ENCODE results near the gene GOLM1. TPM values are rescaled to one million over a fixed set of nuclear protein-coding genes. Genes with fewer than 3 reads are reported as not detected.

GOLM1 gene
- polyA plus RNA-seq, 3 donors: 157 to 166 (median 160) TPM

DNA sequence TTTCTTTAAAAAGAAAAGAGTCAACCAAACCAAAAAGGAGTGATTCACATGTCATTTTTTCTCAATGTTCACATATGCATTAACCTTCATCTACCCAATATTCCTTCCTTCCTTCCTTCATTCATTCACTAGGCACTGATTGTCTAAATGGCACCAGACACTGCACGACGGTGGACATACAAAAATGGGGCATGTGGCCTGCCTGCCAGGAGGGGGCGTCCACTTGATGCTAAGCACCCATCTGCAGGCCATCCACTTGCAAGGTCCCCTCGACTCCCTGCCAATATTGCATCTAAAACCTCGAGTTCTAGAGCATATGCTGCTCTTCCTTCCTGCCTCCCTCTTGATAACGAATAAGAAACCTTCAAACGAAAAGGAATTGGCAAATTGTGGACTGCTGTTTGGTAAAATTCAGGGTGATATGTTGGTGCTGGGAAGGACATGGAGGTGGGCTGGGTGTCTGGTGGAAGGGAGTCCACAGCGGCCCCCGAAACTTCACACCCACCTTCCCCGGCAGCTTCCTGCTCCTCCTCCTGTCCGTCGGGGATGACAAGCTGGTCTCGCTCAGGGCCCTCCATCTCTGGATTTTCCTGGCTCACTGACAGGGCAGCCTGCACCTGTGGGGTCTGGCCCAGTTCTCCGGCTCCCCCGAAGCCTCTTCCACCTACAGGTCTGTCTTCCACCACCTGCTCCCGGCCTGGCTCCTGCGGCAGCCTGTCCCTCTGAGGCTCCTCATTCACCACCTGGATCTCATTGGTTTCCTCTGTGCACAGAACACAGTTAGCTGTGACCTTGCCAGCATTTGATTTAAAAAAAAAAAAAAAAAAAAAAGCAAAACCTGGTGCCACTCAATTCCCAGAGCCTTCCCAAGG lies 64.3 kb downstream of the GOLM1 start:
- no peak for DNase-seq (ENCODE audit: extremely low read depth in 1 of 11, low read depth in 9 of 11, low spot score in 4 of 11)

DNA sequence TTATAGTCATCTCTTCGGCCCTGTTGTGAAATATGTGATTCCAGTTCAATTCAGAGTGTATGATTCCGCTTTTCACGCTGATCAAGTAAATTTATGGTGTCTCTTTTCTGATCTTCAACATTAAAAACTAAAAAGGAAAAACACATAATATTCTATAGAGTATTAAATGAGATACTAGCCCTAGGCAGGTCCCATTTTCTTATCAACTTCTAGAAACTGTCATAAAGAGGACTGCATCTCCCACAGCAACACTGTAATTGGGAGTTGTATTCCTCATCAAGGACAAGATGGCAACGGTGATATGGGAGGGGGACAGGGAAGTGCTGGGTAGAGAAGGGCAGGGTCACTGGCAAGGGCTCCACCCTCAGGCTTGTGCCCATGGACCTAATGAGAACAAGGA lies 71.6 kb downstream of the GOLM1 start:
- no peak for DNase-seq (ENCODE audit: extremely low read depth in 1 of 11, low read depth in 9 of 11, low spot score in 4 of 11)

DNA sequence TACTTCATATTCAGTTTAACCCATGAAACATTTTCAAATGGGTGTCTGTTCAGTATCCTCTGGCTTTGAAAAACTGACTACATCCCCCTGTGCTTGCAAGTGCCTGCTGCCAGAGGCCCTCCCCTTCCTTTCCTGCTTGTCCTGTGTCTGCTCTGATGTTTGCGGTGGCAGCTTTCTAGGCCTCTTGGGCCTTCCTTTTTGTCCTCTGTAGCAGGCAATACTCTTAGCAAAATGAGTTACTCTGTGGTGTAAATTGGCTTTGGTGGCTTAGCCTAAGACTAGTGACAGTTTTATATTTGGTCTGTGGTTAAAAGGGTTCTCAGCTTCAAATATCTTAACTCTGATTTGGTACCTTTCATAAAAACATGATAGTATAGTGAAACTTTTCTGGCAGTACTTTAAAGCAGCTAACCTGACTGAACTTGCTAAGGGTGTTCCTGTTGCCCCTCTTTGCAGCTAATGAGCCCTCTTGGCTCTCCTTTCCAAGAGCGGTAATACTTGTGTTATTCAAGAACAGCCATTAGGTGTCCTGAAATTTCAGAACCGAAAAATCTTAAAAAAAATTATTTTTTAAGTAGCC lies 76.6 kb downstream of the GOLM1 start:
- DNase-seq (ENCODE audit: extremely low read depth in 1 of 11, low read depth in 9 of 11, low spot score in 4 of 11): no peak

DNA sequence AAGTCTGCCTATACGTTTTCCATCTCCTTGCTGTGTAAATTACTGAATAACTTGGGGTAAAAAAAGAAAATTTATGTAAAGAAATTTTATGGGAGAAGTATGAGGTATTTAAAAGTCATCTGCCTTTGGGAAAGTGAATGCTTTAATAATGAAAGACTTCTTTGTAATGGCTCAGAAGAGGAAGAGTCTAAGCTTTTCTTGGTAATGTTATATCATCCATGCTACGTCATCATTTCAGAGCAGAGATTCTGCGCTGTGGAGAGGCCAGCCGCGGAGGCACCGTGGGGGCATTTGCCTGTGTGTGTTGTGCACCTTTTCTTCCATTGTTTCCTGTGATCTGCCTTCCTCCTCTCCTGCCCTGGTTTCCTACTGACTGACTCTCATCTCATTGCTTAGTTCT lies 78.2 kb downstream of the GOLM1 start:
- no peak for DNase-seq (ENCODE audit: extremely low read depth in 1 of 11, low read depth in 9 of 11, low spot score in 4 of 11)

DNA sequence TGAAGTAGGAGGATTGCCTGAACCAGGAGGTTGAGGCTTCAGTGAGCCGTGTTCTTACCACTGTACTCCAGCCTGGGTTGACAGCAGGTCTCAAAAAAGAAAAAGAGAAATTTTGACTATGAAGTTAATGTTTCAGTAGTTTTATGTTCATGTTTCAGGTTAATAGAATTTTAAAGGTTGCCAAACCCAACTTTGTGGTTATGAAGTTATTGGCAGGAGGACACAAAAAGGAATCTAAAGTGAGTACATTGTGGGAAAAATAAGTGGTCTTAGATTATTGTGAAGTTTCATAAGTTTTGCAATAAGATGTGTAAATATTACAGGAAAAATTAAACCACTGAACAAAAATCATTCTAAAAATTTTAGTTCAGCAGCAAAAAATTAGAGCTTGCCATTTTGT lies 78.6 kb downstream of the GOLM1 start:
- no peak for DNase-seq (ENCODE audit: extremely low read depth in 1 of 11, low read depth in 9 of 11, low spot score in 4 of 11)

DNA sequence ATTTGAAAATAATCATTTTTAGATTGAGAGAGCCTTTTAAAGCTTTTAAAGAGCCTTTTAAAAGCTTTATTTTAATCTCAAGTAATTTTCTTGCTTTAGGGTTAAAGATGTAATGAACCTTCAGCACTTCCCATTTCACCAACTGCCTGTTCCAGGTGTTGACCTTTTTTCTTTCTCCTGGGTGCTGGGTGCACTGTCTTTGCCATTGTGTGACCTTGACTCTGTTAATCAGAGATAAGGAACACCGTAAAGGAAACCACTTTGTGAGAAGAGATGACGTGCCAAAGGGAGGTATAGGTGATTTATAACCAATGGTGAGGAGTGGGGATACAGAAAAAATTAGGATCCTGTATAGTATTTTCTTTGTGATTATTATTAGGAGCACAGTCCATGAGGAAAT lies 90.2 kb downstream of the GOLM1 start:
- DNase-seq (ENCODE audit: extremely low read depth in 1 of 11, low read depth in 9 of 11, low spot score in 4 of 11): no peak

DNA sequence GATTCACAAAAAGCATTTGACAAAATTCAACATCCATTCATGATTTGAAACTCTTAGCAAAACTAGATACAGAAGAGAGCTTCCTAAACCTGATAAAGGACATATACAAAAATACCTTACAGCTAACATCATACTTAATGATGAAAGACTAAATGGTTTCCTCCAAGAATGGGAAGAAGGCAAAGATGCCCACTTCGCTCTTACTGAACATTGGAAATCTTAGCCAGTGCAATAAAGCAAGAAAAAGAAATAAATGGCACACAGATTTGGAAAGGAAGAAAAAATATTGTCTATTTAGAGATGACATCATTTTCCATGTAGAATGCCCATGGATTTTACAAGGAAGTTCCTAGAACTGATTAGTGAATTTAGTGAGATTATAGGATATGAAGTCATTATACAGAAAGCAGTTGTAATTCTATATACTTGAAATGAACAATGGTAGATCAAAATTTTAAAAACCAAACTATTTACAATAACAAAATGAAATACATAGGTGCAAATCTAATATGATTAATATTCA lies 94.0 kb downstream of the GOLM1 start:
- no peak for DNase-seq (ENCODE audit: extremely low read depth in 1 of 11, low read depth in 9 of 11, low spot score in 4 of 11)

DNA sequence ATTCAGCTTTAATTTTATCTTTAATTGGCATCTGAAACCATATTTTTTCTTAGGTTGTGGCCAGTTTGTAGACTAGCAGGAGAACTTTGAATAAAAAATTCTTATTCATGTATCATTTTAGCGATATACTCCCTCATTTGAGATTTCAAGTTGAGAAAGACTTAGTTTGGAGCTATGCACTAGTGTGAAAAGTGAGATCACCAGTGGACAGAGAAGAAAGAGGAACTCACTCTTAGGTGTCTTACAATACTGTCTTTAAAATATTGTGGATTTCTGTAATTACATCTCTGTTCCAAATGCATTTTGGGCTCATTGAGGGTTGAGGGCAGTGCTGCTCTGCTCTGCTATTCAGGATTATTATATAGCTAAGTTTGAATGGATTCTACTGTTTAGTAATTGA lies 103.8 kb downstream of the GOLM1 start:
- DNase-seq (ENCODE audit: extremely low read depth in 1 of 11, low read depth in 9 of 11, low spot score in 4 of 11): no peak

DNA sequence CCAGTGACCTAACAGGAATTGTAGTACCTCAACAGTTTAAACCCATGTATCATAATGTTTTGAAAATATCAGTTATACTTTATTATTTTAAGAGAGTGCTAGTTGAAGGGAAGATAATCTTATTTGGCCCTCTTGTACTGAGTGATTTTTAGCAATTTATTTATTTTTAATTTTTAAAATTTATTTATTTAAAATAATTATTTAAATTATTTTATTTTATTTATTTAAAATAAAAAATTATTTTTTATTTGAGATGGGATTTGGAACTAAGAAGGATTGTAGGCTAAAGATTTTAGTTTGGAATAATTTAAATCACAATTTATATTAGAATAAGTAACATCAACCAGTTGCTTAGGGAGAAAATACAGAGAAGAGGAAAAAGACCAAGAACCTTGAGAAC lies 104.3 kb downstream of the GOLM1 start:
- DNase-seq (ENCODE audit: extremely low read depth in 1 of 11, low read depth in 9 of 11, low spot score in 4 of 11): no peak

DNA sequence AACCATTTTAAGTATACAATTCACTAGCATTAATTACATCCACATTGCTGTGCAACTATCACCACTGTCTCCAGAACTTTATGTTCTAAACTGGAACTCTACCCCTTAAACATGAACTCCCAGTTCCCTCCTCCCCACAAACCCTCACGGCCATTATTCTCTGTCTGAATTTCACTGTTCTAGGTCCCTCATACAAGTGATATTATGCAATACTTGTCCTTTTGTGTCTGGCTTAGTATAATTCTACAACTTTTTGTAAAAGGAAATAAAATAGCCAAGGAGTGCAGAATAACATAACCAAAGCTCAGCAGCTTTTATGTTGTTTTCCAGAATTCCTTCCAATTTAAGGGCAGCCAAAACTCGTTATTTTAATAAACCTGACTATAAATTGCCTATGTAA lies 105.2 kb downstream of the GOLM1 start:
- no peak for DNase-seq (ENCODE audit: extremely low read depth in 1 of 11, low read depth in 9 of 11, low spot score in 4 of 11)

DNA sequence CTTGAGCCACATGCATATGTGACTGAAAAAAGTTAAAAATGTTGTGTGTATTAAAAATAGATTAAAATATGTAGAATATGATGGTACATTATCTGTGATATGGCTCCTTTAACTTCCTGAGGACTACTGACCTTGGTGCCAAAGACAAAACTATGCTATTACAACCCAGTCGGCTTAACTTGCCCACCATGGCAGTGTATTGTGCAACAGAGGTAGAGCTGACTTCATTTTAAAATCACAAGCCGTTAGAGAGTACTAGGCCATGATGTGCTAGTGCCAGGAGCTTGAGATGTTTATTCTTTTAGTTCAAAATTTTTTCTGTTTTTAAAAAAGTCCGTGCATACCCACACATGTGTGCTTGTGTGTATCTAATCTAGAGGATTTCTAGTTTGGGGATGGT lies 112.1 kb downstream of the GOLM1 start:
- no peak for DNase-seq (ENCODE audit: extremely low read depth in 1 of 11, low read depth in 9 of 11, low spot score in 4 of 11)

DNA sequence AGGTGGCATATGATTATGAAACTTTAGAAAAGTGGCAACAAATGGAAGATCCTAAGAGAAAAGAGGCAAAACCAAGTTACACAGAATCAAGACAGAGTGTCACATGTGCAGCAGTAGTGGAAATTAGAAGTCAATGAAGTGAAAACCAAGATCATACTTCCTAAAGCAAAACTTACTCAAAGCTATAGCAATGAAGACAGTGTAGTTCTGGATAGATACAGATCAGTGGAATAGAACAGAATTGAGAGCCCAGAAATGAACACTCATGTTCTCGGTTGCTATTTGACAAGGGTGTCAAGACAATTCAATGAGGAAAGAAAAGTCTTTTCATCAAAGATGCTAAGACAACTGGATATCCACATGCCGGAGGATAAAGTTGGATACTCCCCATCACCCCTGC lies 114.9 kb downstream of the GOLM1 start:
- no peak for DNase-seq (ENCODE audit: extremely low read depth in 1 of 11, low read depth in 9 of 11, low spot score in 4 of 11)

DNA sequence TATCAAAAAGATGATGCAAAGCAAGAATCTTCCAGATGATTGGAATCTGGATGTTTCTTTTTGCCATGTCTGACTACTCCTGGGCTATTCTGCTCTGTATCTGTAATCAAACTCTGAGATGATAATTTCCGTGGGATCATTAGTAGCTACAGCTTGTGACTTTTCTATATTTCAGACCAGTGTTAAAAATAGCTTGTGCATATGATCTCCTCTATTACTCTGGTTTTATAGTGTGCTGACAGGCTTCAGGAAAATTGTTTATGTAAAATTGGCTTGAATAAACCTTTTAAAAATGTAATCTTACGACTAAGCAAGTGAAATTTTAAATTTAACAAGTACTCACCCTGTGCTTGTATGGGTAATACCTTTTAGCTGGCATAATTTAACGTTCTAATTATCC lies 118.0 kb downstream of the GOLM1 start:
- no peak for DNase-seq (ENCODE audit: extremely low read depth in 1 of 11, low read depth in 9 of 11, low spot score in 4 of 11)

DNA sequence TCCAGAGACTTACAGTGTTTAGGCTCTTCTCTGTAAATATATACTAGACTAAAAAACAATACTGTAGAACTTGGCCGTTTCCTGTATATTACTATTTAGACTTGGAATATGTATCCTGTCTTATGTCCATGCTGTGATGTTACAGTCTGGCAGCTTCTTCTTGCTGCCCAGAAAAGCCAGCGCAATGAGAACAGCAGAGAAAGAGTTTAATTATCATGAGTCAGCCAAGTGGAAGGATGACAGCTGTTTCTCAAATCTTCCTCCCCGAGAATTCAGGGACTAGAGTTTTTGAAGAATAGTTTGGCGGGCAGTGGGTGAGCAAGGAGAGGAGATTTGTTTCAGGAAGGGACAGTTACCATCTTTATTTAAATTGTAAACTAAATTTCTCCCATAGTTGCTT lies 120.9 kb downstream of the GOLM1 start:
- DNase-seq (ENCODE audit: extremely low read depth in 1 of 11, low read depth in 9 of 11, low spot score in 4 of 11): no peak

Other genes with a start within 250 kb of the GOLM1 start
- 10 to 100 TPM; 31.4 to 38.6 (median 33.6) TPM for gene NAA35, start 158.4 kb downstream of the GOLM1 start, polyA plus RNA-seq (ENCODE audit: insufficient read length in 3 of 3)
- gene C9orf153, start 160.1 kb upstream of the GOLM1 start, polyA plus RNA-seq (ENCODE audit: insufficient read length in 3 of 3): under 1 TPM; 0.06 to 0.22 (median 0.12) TPM
- gene ISCA1, start 183.0 kb upstream of the GOLM1 start, polyA plus RNA-seq (ENCODE audit: insufficient read length in 3 of 3): 10 to 100 TPM; 51.0 to 61.6 (median 56.3) TPM